Neuronal stem cell (in vitro differentiated cells): ENCODE results near the gene ABCC4.
A peak's percentile ranks its signal among the peaks of the same experiment; 100 is the strongest.

Source experiments
- DNase-seq: peaks from one replicate; pipeline ENCODE4 v3.0.0-alpha.2; 2013; ENCODE audit warnings: low spot score
- H2AFZ ChIP-seq: one replicate; pipeline ENCODE4 v1.6.1; 2013; ENCODE audit warnings: mild to moderate bottlenecking, low read length, inconsistent platforms
- H2AK5ac ChIP-seq: 2 replicates; pipeline ENCODE4 v1.6.1; 2013; ENCODE audit warnings: low read depth, mild to moderate bottlenecking, inconsistent platforms, low read length, moderate library complexity, mixed read lengths
- H2BK120ac ChIP-seq: 2 replicates; pipeline ENCODE4 v1.6.1; 2013; ENCODE audit warnings: low read depth, mild to moderate bottlenecking, inconsistent platforms, low read length, moderate library complexity, mixed read lengths
- H2BK12ac ChIP-seq: one replicate; pipeline ENCODE4 v1.6.1; 2013; ENCODE audit warnings: low read length, inconsistent platforms
- H2BK15ac ChIP-seq: 2 replicates; pipeline ENCODE4 v1.6.1; 2013; ENCODE audit warnings: mild to moderate bottlenecking, low read length, inconsistent platforms, mixed read lengths
- H2BK5ac ChIP-seq: one replicate; pipeline ENCODE4 v1.6.1; 2013; ENCODE audit warnings: inconsistent platforms, mild to moderate bottlenecking, low read length, moderate library complexity
- H3K14ac ChIP-seq: one replicate; pipeline ENCODE4 v1.6.1; 2013; ENCODE audit warnings: low read length, inconsistent platforms
- H3K18ac ChIP-seq: 2 replicates; pipeline ENCODE4 v1.6.1; 2013; ENCODE audit warnings: low read length, inconsistent platforms
- H3K23ac ChIP-seq: 2 replicates; pipeline ENCODE4 v1.6.1; 2013; ENCODE audit warnings: low read depth, mild to moderate bottlenecking, mixed read lengths, low read length, inconsistent platforms; ENCODE audit not compliant: poor library complexity
- H3K27ac ChIP-seq: replicated peaks from 3 replicates; pipeline ENCODE4 v1.5.1; 2013; ENCODE audit warnings: low read length, inconsistent platforms
- H3K27me3 ChIP-seq, 3 experiments: 2 replicates each; pipeline ENCODE4 v1.6.1; 2013; ENCODE audit warnings: low read length in 3 of 3, mild to moderate bottlenecking in 2 of 3, inconsistent platforms in 1 of 3, low read depth in 1 of 3, mixed read lengths in 1 of 3, moderate library complexity in 1 of 3; ENCODE audit not compliant: control insufficient read depth in 3 of 3, insufficient read depth in 3 of 3
- H3K36me3 ChIP-seq, 2 donors: replicated peaks in 1 of 2; 2 replicates each; pipeline ENCODE4 v1.6.1; 2013; ENCODE audit warnings: low read length in 2 of 2; ENCODE audit not compliant: control insufficient read depth in 2 of 2, insufficient read depth in 2 of 2
- H3K4ac ChIP-seq: 2 replicates; pipeline ENCODE4 v1.6.1; 2013; ENCODE audit warnings: inconsistent platforms, mild to moderate bottlenecking, low read length, moderate library complexity
- H3K4me1 ChIP-seq, 2 donors: 1 replicate in 1 of 2; 2 replicates in 1 of 2; pipeline ENCODE4 v1.6.1; 2013; ENCODE audit warnings: low read length in 2 of 2, low read depth in 1 of 2; ENCODE audit not compliant: control insufficient read depth in 2 of 2, insufficient read depth in 1 of 2
- H3K4me2 ChIP-seq: one replicate; pipeline ENCODE4 v1.6.1; 2013; ENCODE audit warnings: mild to moderate bottlenecking, low read length, inconsistent platforms; ENCODE audit not compliant: insufficient read depth, poor library complexity, severe bottlenecking
- H3K4me3 ChIP-seq, 2 donors: 2 replicates each; pipeline ENCODE4 v1.5.1; 2013; ENCODE audit warnings: low read length in 2 of 2, mild to moderate bottlenecking in 2 of 2, inconsistent platforms in 1 of 2, moderate library complexity in 1 of 2
- H3K79me1 ChIP-seq: one replicate; pipeline ENCODE4 v1.6.1; 2013; ENCODE audit warnings: low read depth, mild to moderate bottlenecking, inconsistent platforms, low read length, moderate library complexity
- H3K9ac ChIP-seq: one replicate; pipeline ENCODE4 v1.6.1; 2013; ENCODE audit warnings: mild to moderate bottlenecking, low read depth, low read length, inconsistent platforms; ENCODE audit not compliant: poor library complexity
- H3K9me3 ChIP-seq, 2 donors: replicated peaks in 1 of 2; 2 replicates each; pipeline versions ENCODE3 to v1.6.1; 2013; ENCODE audit warnings: low read length in 2 of 2, mild to moderate bottlenecking in 2 of 2, inconsistent platforms in 1 of 2, low read depth in 1 of 2, mixed read lengths in 1 of 2, moderate library complexity in 1 of 2; ENCODE audit not compliant: control insufficient read depth in 2 of 2, insufficient read depth in 1 of 2
- H4K8ac ChIP-seq: one replicate; pipeline ENCODE4 v1.6.1; 2013; ENCODE audit warnings: low read depth, mild to moderate bottlenecking, inconsistent platforms, low read length, moderate library complexity
- H4K91ac ChIP-seq: one replicate; pipeline ENCODE4 v1.6.1; 2013; ENCODE audit warnings: low read length, low read depth, mild to moderate bottlenecking, inconsistent platforms; ENCODE audit not compliant: poor library complexity
- WGBS, 2 donors: extraction: QIAGEN DNeasy Blood & Tissue Kit; methylation state at CpG; one replicate each; pipeline ENCODE4 v1.1.7; 2013; ENCODE audit warnings: missing lambda C conversion rate in 2 of 2, mixed read lengths in 1 of 2; ENCODE audit not compliant: insufficient read length in 2 of 2, insufficient replicate concordance in 1 of 2; ENCODE audit errors: extremely low coverage in 2 of 2; 5-methylcytosine and 5-hydroxymethylcytosine counted together

ABCC4 gene

DNA sequence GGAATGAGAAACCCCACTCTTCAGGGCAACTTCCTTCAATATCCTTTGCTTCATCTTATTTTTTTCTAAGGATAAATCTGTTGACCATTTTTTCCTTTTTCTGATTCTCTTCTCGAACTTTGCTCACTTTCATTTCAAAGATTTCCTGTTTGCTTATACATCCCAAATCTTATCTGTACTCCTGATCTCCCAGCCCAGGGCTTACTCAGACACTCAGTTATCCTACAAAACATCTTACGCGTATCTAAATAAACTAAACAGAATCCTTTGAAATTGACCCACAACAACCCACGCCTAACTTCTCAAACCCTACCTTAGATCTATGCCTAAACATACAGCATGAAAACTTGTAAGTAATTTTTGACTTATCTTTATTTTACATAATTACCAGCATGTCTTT, 179.2 kb downstream of the ABCC4 start:
- Histone ChIP-seq H2AK5ac (no peak overlapping the region), H3K18ac (no peak overlapping the region), H3K4me2 (no peak overlapping the region), H2BK15ac (no peak overlapping the region), H2BK12ac (no peak overlapping the region), H3K9me3 (peaks cover 0 to 5% of the 10 kb centered on the region in 2 donors), H3K4me1 (peaks cover 0 to 1% of the 10 kb centered on the region in 2 donors), H3K4me3 (no peak overlapping the region), H3K27me3 (no peaks in the 10 kb centered on the region), H3K27ac (no peak overlapping the region), H4K91ac (no peak overlapping the region), H4K8ac (no peak overlapping the region), H3K23ac (no peak overlapping the region), H3K9ac (no peak overlapping the region), H2BK5ac (no peak overlapping the region), H2AFZ (no peak overlapping the region), H3K4ac (no peak overlapping the region), H3K79me1 (no peaks in the 10 kb centered on the region), H3K14ac (no peak overlapping the region), H3K36me3 (no peaks in the 10 kb centered on the region), H2BK120ac (no peak overlapping the region)
- DNase-seq = no peak
- 100% methylated on average over 3 of the region's 4 CpGs; no CpG with 5 or more reads in 1 of the 2 donors for WGBS, 2 donors

DNA sequence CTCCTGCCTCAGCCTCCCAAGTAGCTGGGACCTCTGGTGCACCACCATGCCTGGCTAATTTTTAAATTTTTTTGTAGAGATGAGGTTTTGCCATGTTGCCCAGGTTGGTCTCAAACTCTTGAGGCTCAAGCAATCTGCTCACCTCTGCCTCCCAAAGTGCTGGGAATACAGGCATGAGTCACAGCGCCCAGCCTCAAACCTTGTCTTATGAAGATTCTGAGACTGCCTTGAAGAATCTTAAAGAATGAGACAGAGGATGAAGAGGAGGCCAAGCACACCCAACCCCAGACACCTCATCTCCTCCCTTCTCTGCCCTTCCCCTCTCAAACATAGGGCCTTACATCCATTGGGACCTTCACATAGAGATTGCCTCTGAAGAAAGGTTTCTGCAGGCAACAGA, 179.7 kb downstream of the ABCC4 start:
- Histone ChIP-seq H2AK5ac (no peak overlapping the region), H3K23ac (no peak overlapping the region), H2BK120ac (no peak overlapping the region), H3K27me3 (no peaks in the 10 kb centered on the region), H4K8ac (no peak overlapping the region), H3K4me3 (no peak overlapping the region), H3K18ac (no peak overlapping the region), H3K14ac (no peak overlapping the region), H3K4ac (no peak overlapping the region), H3K4me1 (peaks cover 0 to 5% of the 10 kb centered on the region in 2 donors), H2BK15ac (no peak overlapping the region), H2BK12ac (no peak overlapping the region), H3K9me3 (peaks cover 0 to 5% of the 10 kb centered on the region in 2 donors), H3K36me3 (no peaks in the 10 kb centered on the region), H3K4me2 (no peak overlapping the region), H3K27ac (no peak overlapping the region), H2AFZ (no peak overlapping the region), H2BK5ac (no peak overlapping the region), H3K79me1 (no peaks in the 10 kb centered on the region), H3K9ac (no peak overlapping the region), H4K91ac (no peak overlapping the region)
- WGBS, 2 donors = no CpG with 5 or more reads among the region's 1 CpG
- no peak for DNase-seq

DNA sequence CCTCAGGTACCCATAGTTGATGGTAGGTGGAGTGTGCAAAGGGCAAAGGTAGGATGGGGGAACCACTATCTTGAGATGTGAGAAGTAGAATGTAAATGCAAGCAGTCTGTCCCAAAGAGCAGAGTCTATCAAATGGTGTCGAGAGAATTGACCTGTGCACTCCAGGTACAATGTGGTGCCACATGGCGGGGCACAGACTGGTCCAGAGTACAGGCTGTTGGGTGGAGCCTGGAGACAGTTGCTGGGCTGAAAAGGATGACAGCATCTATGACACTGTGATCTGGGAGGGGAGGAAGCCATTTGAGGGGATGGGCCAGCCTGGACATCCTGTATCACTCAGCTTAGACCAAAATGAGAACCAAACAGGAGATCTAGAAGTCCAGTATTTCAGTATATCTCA, 180.6 kb downstream of the ABCC4 start:
- no peak overlapping the region for H3K4me3 ChIP-seq
- H3K18ac ChIP-seq = peak overlapping the region; percentile 50
- no peak overlapping the region for H3K23ac ChIP-seq
- H2BK5ac ChIP-seq = no peak overlapping the region
- no peak overlapping the region for H2AFZ ChIP-seq
- H3K4me2 ChIP-seq = no peak overlapping the region
- no peak overlapping the region for H2BK120ac ChIP-seq
- H3K4ac ChIP-seq = no peak overlapping the region
- DNase-seq = no peak
- H3K4me1 ChIP-seq = peaks cover 0 to 5% of the 10 kb centered on the region in 2 donors
- no peak overlapping the region for H2BK12ac ChIP-seq
- H3K27ac ChIP-seq = no peak overlapping the region
- H3K14ac ChIP-seq = no peak overlapping the region
- H3K27me3 ChIP-seq = no peaks in the 10 kb centered on the region
- no peaks in the 10 kb centered on the region for H3K36me3 ChIP-seq
- no peak overlapping the region for H4K8ac ChIP-seq
- no peak overlapping the region for H4K91ac ChIP-seq
- H2AK5ac ChIP-seq = no peak overlapping the region
- no peak overlapping the region for H2BK15ac ChIP-seq
- no peak overlapping the region for H3K9ac ChIP-seq
- H3K9me3 ChIP-seq = no peaks in the 10 kb centered on the region
- no CpG with 5 or more reads among the region's 2 CpGs for WGBS, 2 donors
- H3K79me1 ChIP-seq = no peaks in the 10 kb centered on the region

DNA sequence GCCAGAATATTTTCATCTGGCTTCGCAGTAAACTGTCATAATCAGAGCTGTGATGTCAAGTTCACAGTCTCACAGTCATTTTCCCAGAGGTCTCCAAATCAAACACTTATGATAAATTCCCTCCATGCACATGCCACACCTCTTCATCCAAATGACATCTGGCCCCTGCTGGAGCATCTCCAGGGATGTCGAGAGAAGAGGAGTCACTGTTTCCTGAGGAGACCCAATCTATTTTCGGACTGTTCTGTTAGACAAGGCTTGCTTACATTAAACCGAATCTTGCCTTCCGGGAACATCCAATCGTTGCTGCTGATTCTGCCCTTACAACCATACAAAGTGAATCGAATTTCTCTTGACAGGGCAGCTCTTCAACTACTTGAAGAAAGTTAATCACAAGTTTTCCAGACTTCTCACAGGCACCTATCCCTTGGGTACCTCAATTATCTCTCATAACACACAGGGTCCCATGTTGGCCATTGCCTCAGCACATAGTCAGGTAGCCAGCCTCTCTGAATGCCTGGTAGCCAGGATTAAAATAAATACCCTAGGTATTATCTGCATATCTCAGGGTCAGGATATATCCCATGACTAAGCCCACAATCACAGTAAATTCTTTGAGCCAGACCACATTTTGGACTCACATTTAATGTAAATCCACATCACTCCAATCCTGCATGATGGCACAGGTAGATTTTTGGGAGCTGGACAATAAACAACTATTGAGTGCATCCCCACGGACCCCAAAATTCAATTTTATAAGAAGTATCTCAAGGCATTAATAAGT, 182.5 kb downstream of the ABCC4 start:
- Histone ChIP-seq H2AK5ac (no peak overlapping the region), H3K14ac (no peak overlapping the region), H3K27me3 (no peaks in the 10 kb centered on the region), H3K23ac (no peak overlapping the region), H4K8ac (no peak overlapping the region), H3K4me3 (no peak overlapping the region), H3K18ac (no peak overlapping the region), H3K36me3 (no peaks in the 10 kb centered on the region), H3K9ac (no peak overlapping the region), H3K79me1 (no peaks in the 10 kb centered on the region), H3K27ac (no peak overlapping the region), H4K91ac (no peak overlapping the region), H2BK12ac (no peak overlapping the region), H2AFZ (no peak overlapping the region), H2BK120ac (no peak overlapping the region), H3K4ac (no peak overlapping the region), H3K9me3 (no peaks in the 10 kb centered on the region), H2BK5ac (no peak overlapping the region), H2BK15ac (no peak overlapping the region), H3K4me2 (no peak overlapping the region), H3K4me1 (peaks cover 6 to 11% of the 10 kb centered on the region in 2 donors)
- WGBS, 2 donors = no CpG with 5 or more reads among the region's 8 CpGs
- no peak for DNase-seq
